ENCODE measurements around the gene PDE6H.

GRCh38 chr12:14931791-14932560, 40.9 kb upstream of the PDE6H start:
- TF ChIP-seq POLR2A (IDR thresholded peaks at IDR 0.05) (no peak), CTCF (IDR thresholded peaks at IDR 0.05) (no peak), POLR2AphosphoS5 (IDR thresholded peaks at IDR 0.05; ENCODE audit: insufficient read depth in 1 of 2, low read depth in 1 of 2) (no peak)

Data from vagina (tissue), 2 donors.